ENCODE measurements around the gene TNFRSF4.

Gene TNFRSF4

DNA sequence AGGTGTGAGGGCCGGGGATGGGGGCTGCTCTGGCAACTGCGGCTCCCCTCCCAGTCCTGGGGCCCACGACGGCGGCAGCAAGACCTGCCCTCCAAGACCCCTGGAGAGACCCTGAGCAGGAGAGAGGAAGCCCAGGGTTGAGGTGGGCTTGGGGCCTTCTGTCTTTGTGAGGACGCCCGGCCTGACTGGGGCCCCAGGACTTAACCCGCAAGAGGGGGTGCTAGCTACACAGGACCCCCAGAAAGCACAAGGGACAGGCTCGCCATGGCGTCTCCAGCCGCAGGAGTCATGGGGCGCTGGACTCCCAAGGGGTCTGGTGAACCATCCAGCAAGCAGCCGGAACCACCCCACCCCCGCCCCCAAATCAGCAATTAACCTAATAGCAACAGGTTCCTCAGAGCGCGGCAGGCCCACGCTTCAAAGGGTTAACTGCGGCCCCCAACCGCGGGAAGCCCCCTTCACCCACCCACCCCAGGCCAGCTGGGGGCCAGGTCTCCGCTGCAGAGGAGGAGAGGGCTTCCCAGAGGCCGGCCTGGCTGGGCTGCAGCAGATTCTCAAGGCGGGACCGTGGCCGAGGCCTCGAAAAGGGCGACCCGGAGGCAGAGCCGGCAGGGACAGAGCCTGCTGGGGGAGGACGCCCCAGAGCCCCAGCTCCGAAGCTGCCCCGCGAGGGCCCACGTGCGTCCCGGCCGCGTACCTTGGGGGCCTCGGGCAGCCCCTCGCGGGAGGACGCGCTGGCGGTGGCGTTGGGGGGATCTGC is 32.0 kb upstream of the TNFRSF4 start:
- no peak overlapping the region for H3K27ac ChIP-seq (replicated peaks)
- TF ChIP-seq POLR2AphosphoS5 (IDR thresholded peaks at IDR 0.05; ENCODE audit: low read depth) (no peak), GABPA (IDR thresholded peaks at IDR 0.05; ENCODE audit: low read depth) (no peak), SPI1 (IDR thresholded peaks at IDR 0.05; ENCODE audit: borderline replicate concordance, low read depth) (no peak), CTCF (IDR thresholded peaks at IDR 0.05; ENCODE audit: insufficient read depth, low read length) (no peak), REST (IDR thresholded peaks at IDR 0.05; ENCODE audit: insufficient replicate concordance, low read depth) (no peak)
- no peak for DNase-seq (ENCODE audit: low read depth in 1 of 2, low spot score in 1 of 2)
- peaks cover 10% of the 10 kb centered on the region for H3K27me3 ChIP-seq (ENCODE audit: insufficient read depth, poor library complexity, severe bottlenecking)
- H3K4me3 ChIP-seq (replicated peaks; ENCODE audit: insufficient read depth, low read length) = no peak overlapping the region

GRCh38 chr1:1245178-1245816 is 31.3 kb upstream of the TNFRSF4 start:
- DNase-seq (ENCODE audit: low read depth in 1 of 2, low spot score in 1 of 2) = no peak
- no peak overlapping the region for H3K27ac ChIP-seq (replicated peaks)
- peaks cover 10% of the 10 kb centered on the region for H3K27me3 ChIP-seq (ENCODE audit: insufficient read depth, poor library complexity, severe bottlenecking)
- H3K4me3 ChIP-seq (replicated peaks; ENCODE audit: insufficient read depth, low read length) = no peak overlapping the region
- TF ChIP-seq CTCF (IDR thresholded peaks at IDR 0.05; ENCODE audit: insufficient read depth, low read length) (no peak), REST (IDR thresholded peaks at IDR 0.05; ENCODE audit: insufficient replicate concordance, low read depth) (no peak), POLR2AphosphoS5 (IDR thresholded peaks at IDR 0.05; ENCODE audit: low read depth) (no peak), GABPA (IDR thresholded peaks at IDR 0.05; ENCODE audit: low read depth) (no peak), SPI1 (IDR thresholded peaks at IDR 0.05; ENCODE audit: borderline replicate concordance, low read depth) (no peak)

DNA sequence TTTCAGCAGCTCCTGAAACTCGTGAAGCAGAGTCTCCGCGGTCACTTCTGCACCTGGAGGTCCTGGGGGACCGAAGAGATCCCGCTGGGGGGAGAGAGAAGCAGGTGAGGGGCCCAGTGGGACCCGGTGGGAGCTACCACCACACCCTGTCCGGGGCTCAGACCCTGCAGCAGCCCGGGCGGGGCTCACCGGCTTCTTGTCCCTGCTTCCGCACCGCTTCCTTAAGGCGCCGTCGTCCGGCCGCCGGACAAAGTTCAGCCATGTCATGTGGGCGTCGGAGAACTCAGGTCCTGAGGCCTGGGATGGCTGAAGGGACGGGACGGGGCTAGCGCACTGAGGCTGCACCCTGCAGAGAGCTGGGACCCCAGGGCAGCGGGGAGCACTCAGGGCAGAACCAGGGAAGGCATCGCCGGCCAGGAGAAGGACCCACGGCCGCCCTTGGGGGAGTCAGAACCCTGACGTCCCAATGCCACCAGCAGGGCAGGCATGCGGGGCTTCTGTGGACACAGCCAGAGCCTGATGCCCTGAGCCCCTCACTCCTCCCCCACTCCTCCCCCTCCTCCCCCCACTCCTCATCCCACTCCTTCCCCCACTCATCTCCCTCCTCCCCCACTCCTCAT is 30.3 kb upstream of the TNFRSF4 start:
- Histone ChIP-seq H3K27me3 (ENCODE audit: insufficient read depth, poor library complexity, severe bottlenecking) (peaks cover 10% of the 10 kb centered on the region), H3K4me3 (replicated peaks; ENCODE audit: insufficient read depth, low read length) (no peak overlapping the region), H3K27ac (replicated peaks) (no peak overlapping the region)
- no peak for DNase-seq (ENCODE audit: low read depth in 1 of 2, low spot score in 1 of 2)
- TF ChIP-seq GABPA (IDR thresholded peaks at IDR 0.05; ENCODE audit: low read depth) = no peak
- TF ChIP-seq POLR2AphosphoS5 (IDR thresholded peaks at IDR 0.05; ENCODE audit: low read depth) = no peak
- TF ChIP-seq REST (IDR thresholded peaks at IDR 0.05; ENCODE audit: insufficient replicate concordance, low read depth) = no peak
- TF ChIP-seq SPI1 (IDR thresholded peaks at IDR 0.05; ENCODE audit: borderline replicate concordance, low read depth) = no peak
- TF ChIP-seq CTCF (IDR thresholded peaks at IDR 0.05; ENCODE audit: insufficient read depth, low read length) = no peak

All from HL-60 (cell line).